PC-9 (cell line): Measurements from ENCODE around the gene TRMT13. TPM values are rescaled to one million over a fixed set of nuclear protein-coding genes. Genes with fewer than 3 reads are reported as not detected.

Experiments used
- BruUV-seq: library from RNA; stranded (reverse); fragments of 400-500 nt; replicated peaks from 2 replicates; lab custom pipeline; 2021; lab: Mats Ljungman, UMichigan
- CTCF ChIA-PET: fragments of 300-600 bp; sonication (Branson Sonifier 250); formaldehyde crosslinking; loops from one replicate; lab custom pipeline; 2022; ENCODE audit warnings: antibody characterized with exemption; lab: Charles Lee
- POLR2A ChIA-PET: fragments of 300-600 bp; sonication (Branson Sonifier 250); formaldehyde crosslinking; loops from one replicate; lab custom pipeline; 2022; ENCODE audit warnings: antibody characterized with exemption; ENCODE audit not compliant: unreplicated experiment; lab: Charles Lee
- DNase-seq, 2 experiments: peaks; one replicate each; pipeline versions ENCODE4 v3.0.0 to v3.0.0-alpha.2; 2015 to 2022; ENCODE audit warnings: mixed read lengths in 1 of 2
- H2AFZ ChIP-seq: fragments of 200-600 bp; sonication (generic); 2 replicates; pipeline ENCODE4 v1.8.1; 2017; ENCODE audit warnings: antibody characterized with exemption
- H3F3A ChIP-seq: fragments of 200-600 bp; sonication (generic); 2 replicates; pipeline ENCODE4 v1.8.1; 2017; ENCODE audit warnings: antibody characterized with exemption, mild to moderate bottlenecking, low read depth; ENCODE audit not compliant: insufficient read depth
- H3K27ac ChIP-seq: fragments of 200-600 bp; sonication (generic); 2 replicates; pipeline ENCODE4 v1.6.1; 2016; ENCODE audit warnings: mixed run types
- H3K27me3 ChIP-seq: fragments of 200-600 bp; sonication (generic); 2 replicates; pipeline ENCODE4 v1.6.1; 2016; ENCODE audit warnings: low read depth, mixed run types; ENCODE audit not compliant: insufficient read depth
- H3K36me3 ChIP-seq: fragments of 200-600 bp; sonication (generic); 2 replicates; pipeline ENCODE4 v1.6.1; 2016; ENCODE audit warnings: low read depth, mixed run types
- H3K4me1 ChIP-seq: fragments of 200-600 bp; sonication (generic); replicated peaks from 2 replicates; pipeline ENCODE4 v1.6.1; 2016; ENCODE audit warnings: mixed run types; ENCODE audit not compliant: insufficient read depth
- H3K4me2 ChIP-seq: fragments of 200-600 bp; sonication (generic); 2 replicates; pipeline ENCODE4 v1.6.1; 2017; ENCODE audit warnings: mixed run types
- H3K4me3 ChIP-seq: fragments of 200-600 bp; sonication (generic); 2 replicates; pipeline ENCODE4 v1.6.1; 2016; ENCODE audit warnings: mixed run types
- H3K79me2 ChIP-seq: fragments of 200-600 bp; sonication (generic); 2 replicates; pipeline ENCODE4 v1.6.1; 2017; ENCODE audit warnings: low read depth, mixed run types
- H3K9me2 ChIP-seq: fragments of 200-600 bp; sonication (generic); 2 replicates; pipeline ENCODE4 v1.8.1; 2017; ENCODE audit warnings: mild to moderate bottlenecking; ENCODE audit not compliant: insufficient read depth
- H3K9me3 ChIP-seq: fragments of 200-600 bp; sonication (generic); 2 replicates; pipeline ENCODE4 v1.8.1; 2016; ENCODE audit warnings: low read depth; ENCODE audit not compliant: insufficient read depth
- H4K20me1 ChIP-seq: fragments of 200-600 bp; sonication (generic); 2 replicates; pipeline ENCODE4 v1.8.1; 2017; ENCODE audit not compliant: insufficient read depth
- CTCF ChIP-seq: fragments of 200-600 bp; sonication (generic); conservative IDR thresholded peaks from 2 replicates; pipeline ENCODE4 v1.6.1; 2017; ENCODE audit warnings: mixed run types, antibody characterized with exemption, mild to moderate bottlenecking, moderate library complexity
- EZH2 ChIP-seq: fragments of 200-600 bp; sonication (generic); IDR thresholded peaks from 2 replicates; pipeline ENCODE4 v1.8.0; 2017; ENCODE audit warnings: antibody characterized with exemption, low read depth
- intact Hi-C: fragments of 100-400 bp; cut with micrococcal nuclease; formaldehyde crosslinking; loops from one replicate; pipeline ENCODE4 v1.10.0; 2022; ENCODE audit not compliant: unreplicated experiment
- total RNA-seq: library from RNA; stranded (reverse); gene quantifications from 2 replicates; pipeline ENCODE4 v1.2.3, GENCODE V29; 2021

TRMT13 gene
- total RNA-seq, 1 experiment from 2014 or later: 14.2 TPM

GRCh38 chr1:100141192-100141591 lies 8.2 kb downstream of the TRMT13 start:
- no peaks in the 10 kb centered on the region for H4K20me1 ChIP-seq
- H3K27ac ChIP-seq: no peak overlapping the region
- H3K4me3 ChIP-seq: no peak overlapping the region
- no peak for TF ChIP-seq EZH2
- no peak for TF ChIP-seq CTCF
- H3K79me2 ChIP-seq: no peaks in the 10 kb centered on the region
- no peaks in the 10 kb centered on the region for H3K27me3 ChIP-seq
- peaks cover 78% of the 10 kb centered on the region for H3K36me3 ChIP-seq
- no peak overlapping the region for H2AFZ ChIP-seq
- no peaks in the 10 kb centered on the region for H3K4me1 ChIP-seq
- H3K9me3 ChIP-seq: no peaks in the 10 kb centered on the region
- H3K4me2 ChIP-seq: no peak overlapping the region
- DNase-seq: no peak
- no TSS peak for BruUV-seq
- no peaks in the 10 kb centered on the region for H3K9me2 ChIP-seq
- H3F3A ChIP-seq: no peaks in the 10 kb centered on the region; the same call in 1 of the 2 replicates
- intact Hi-C loops: no loop called here
- ChIA-PET POLR2A (no interaction called here), CTCF (no interaction called here)

GRCh38 chr1:100142343-100142742 lies 9.4 kb downstream of the TRMT13 start:
- intact Hi-C loops: no loop called here
- CTCF ChIA-PET: no interaction called here
- POLR2A ChIA-PET: interaction anchor here (0.6 kb wide), 1 partner anchor 752 kb away, joined by 3 read pairs; the partner anchor contains the start of gene EXTL2

DNA sequence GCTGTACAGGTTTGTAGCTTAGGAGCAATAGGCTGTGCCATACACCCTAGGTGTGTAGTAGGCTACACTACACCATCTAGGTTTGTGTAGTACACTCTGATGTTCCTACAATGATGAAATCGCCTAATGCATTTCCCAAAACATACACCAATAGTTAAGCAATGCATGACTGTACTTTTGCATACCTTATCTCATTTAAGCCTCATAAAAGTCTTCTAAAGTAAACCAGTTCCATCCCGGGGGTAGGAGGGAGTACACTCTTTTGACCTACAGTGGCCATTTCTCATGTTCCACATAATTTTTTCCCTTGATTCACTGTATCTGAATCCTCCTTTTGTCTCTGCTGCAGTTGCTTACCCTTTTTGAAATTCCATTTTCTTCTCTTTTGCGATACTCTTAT lies 12.2 kb downstream of the TRMT13 start:
- Histone ChIP-seq H3K4me2 (no peak overlapping the region), H3K4me1 (no peaks in the 10 kb centered on the region), H3K4me3 (no peak overlapping the region), H3K9me3 (no peaks in the 10 kb centered on the region), H3F3A (no peaks in the 10 kb centered on the region; the same call in 1 of the 2 replicates), H3K27ac (no peak overlapping the region), H3K79me2 (no peaks in the 10 kb centered on the region), H4K20me1 (peaks cover 3% of the 10 kb centered on the region; the same call in 1 of the 2 replicates), H3K27me3 (no peaks in the 10 kb centered on the region), H3K9me2 (no peaks in the 10 kb centered on the region), H3K36me3 (peaks cover 62% of the 10 kb centered on the region), H2AFZ (no peak overlapping the region)
- TF ChIP-seq EZH2 (no peak), CTCF (no peak)
- POLR2A ChIA-PET: no interaction called here
- CTCF ChIA-PET: no interaction called here
- intact Hi-C loops: no loop called here
- DNase-seq: no peak
- no TSS peak for BruUV-seq

More at GRCh38 chr1:100142343-100142742, 9.4 kb downstream of the TRMT13 start:
- TF ChIP-seq EZH2 (no peak), CTCF (no peak)
- H4K20me1 ChIP-seq: no peaks in the 10 kb centered on the region
- H3F3A ChIP-seq: no peaks in the 10 kb centered on the region; the same call in 1 of the 2 replicates
- no peak overlapping the region for H3K4me3 ChIP-seq
- no peak for DNase-seq
- no peaks in the 10 kb centered on the region for H3K79me2 ChIP-seq
- peaks cover 75% of the 10 kb centered on the region for H3K36me3 ChIP-seq
- no peak overlapping the region for H3K4me2 ChIP-seq
- H3K27me3 ChIP-seq: no peaks in the 10 kb centered on the region
- no peaks in the 10 kb centered on the region for H3K4me1 ChIP-seq
- no peaks in the 10 kb centered on the region for H3K9me3 ChIP-seq
- H3K9me2 ChIP-seq: no peaks in the 10 kb centered on the region
- H3K27ac ChIP-seq: no peak overlapping the region
- H2AFZ ChIP-seq: no peak overlapping the region
- no TSS peak for BruUV-seq
